ENCODE data around the gene TBC1D8.

Gene TBC1D8

DNA sequence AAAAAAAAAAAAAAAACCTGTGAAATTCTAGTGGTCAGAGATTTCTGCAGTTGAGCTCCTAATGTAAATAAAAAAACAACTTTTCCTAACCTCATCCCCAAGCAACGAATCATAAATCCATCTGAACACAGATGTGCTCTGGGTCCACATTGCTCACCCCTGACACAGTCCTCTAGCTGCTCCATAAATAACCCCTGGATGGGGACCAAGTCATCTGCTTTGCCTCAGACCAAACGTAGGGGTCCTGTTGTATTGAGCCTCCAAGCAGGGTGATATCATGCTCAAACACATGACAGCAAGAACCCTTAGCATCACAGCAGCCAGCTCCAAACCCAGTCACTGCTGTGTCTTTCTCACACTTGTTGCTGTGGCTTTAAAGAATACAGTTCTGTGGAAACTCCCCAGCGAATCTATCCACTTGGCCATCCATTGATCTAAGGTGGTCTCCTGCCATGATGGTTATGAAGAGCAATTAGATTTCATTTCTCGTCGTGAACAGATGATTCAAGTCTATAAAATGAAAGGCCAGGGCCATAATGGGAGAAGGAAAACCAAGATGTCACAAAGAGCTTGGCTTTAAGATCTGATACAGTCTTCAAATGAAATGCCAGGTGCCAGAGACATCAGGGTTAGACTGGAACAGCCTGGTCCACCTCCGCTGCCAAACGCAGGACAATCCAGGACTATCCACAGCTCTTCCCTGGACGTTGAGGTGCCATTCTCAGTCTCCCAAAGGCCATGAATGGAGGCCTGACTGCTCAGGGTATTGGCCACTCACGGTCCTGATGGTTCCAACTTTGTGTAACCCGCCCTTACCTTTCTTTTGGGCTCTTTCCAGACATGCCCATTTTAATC lies 39.0 kb downstream of the TBC1D8 start:
- DNase-seq (ENCODE audit: low spot score), result no peak

DNA sequence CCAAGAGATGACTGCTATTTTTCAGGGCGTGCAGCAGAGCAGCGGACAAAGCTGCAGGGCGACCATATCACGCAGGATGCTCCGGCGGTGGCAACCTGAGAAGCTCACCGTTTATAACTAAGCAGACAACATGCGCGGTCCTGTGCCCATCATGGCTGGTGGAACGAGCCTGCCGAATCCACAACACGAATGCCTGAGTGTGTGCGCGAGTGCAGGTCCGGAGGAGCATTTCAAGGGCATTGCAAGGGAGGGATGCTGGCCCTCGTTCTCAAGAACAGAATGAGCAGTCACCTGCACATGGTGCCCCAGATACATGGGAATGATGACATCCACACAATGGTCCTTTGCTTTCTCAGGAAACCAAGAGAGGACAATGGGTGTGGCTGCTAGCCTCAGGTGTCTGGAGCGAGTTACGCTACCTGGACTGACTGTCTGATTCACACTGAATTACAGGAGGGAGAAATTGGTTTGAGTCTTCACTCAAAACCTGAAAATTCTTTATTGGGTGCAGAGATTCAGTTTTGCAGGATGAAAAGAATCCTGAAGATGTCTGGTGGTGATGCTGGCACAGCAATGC lies 39.8 kb downstream of the TBC1D8 start:
- no peak for DNase-seq (ENCODE audit: low spot score)

DNA sequence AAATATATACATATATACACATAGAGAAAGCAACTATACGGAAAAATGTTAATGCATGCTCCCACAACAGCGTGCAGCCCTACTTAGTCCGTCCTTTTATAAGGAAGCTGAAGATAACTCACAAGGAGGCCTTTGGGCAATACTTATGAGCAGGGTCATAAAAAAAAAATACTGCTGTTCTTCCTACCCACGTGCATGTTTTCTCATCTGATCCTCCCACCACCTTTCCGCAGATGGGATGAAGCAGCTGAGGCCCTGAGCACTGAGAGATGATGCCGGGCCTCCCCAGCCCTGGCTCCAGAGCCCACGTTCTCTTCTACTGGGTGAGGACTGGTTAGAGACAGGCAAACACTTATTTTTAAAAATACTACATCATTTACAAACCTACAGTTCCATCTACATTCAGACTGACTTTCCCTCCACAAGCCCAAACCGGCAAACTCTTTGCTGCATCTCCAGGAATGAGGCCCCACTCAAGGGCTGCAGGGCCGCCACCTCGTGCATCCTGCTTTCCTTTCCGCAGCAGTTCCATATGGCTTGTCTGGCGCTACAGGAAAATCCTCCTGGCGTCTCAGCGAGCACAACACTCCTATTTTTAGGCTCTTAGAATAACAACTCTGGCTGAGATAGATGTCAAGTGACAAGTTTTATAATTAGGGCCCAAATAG lies 41.6 kb downstream of the TBC1D8 start:
- no peak for DNase-seq (ENCODE audit: low spot score)

DNA sequence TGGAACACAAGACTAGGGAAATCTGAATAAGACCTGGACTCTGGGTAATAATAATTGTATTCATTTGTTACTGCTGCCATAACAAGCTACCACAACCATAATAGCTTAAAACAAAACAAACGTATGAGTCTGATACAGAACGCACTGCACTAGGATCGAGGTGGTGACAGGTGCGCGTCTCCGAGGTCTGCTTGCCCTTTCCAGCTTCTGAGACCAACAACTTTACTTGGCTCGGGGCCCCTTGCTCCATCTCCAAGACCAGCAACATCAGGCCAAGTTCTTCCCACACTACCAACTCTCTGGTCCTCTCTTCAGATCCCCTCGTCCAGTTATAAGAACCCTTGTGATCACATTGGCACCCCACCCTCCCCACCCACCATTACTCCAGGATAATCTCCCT lies 42.8 kb downstream of the TBC1D8 start:
- no peak for DNase-seq (ENCODE audit: low spot score)

DNA sequence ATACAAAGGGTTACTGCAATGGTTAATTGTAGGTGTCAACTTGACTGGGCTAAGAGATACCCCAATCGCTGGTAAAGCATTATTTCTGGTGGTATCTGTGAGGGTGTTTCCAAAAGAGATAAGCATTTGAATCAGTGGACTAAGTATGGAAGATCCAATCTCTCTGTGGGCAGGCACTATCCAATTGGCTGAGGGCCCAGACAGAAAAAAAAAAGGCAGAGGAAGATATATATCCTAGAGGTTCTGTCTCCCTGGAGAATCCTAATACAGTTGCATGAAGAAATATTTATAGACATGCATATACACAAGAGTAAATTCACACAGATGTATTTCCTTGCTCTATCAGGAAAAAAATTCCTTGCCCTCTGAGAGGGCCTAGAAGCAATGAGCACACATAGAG lies 43.9 kb downstream of the TBC1D8 start:
- DNase-seq (ENCODE audit: low spot score), result no peak

DNA sequence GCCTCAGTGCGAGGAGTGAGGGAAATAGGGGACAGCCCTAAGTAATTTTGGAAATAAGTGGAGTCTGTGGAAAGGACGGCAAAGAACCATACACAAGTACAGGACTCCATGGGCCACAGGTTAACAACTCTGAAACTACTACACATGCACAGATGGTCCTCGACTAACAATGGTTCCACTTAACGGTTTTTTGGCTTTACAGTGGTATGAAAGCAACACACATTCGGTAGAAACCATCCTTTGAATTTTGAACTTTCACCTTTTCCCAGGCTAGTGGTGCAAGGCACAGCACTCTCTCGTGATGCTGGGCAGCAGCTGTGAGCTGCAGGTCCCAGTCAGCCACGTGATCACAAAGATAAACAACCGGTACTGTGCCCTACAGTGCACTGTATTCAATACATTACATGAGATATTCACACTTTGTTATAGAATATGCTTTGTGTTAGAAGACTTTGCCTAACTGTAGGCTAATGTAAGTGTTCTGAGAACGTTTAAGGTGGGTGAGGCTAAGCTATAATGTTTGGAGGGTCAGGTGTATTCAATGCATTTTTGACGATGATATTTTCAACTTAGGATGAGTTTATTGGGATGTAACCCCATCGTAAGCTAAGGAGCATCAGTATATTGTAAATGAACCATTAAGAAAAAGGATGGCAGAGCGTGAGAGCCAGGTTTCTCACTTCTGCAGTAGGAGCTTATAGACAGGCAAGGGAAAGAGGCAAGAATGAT lies 44.6 kb downstream of the TBC1D8 start:
- no peak for DNase-seq (ENCODE audit: low spot score)

DNA sequence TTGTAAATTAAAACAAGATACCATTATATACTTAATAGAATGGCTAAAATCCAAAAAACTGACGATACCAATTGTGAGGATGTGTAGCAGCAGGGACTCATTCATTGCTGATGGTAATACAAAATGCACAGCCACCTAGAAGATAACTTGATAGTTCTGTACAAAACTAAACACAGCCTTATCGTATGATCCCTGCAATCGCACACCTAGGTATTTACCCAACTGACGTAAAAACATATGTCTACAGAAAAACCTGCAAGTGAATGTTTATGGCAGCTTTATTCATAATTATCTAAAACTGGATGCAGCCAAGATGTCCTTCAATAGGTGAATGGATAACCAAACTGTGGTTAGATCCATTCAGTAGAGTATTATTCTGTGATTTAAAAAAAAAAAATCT lies 45.5 kb downstream of the TBC1D8 start:
- DNase-seq (ENCODE audit: low spot score), result no peak

DNA sequence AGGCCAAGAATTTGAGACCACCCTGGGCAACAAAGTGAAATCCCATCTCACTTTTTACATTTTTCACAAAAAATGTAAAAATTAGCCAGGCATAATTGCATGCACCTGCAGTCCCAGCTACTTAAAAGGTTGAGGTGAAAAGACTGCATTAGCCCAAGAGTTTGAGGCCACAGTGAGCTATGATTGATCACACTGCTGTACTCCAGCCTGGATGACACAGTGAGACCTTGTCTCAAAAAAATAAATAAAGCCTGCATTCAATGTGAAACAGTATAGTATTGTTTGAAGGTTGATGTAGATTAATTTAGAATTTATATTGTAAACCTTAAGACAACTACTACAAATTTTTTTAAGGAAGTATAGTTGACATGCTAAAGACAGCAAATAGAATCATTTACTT lies 53.5 kb downstream of the TBC1D8 start:
- no peak for DNase-seq (ENCODE audit: low spot score)

DNA sequence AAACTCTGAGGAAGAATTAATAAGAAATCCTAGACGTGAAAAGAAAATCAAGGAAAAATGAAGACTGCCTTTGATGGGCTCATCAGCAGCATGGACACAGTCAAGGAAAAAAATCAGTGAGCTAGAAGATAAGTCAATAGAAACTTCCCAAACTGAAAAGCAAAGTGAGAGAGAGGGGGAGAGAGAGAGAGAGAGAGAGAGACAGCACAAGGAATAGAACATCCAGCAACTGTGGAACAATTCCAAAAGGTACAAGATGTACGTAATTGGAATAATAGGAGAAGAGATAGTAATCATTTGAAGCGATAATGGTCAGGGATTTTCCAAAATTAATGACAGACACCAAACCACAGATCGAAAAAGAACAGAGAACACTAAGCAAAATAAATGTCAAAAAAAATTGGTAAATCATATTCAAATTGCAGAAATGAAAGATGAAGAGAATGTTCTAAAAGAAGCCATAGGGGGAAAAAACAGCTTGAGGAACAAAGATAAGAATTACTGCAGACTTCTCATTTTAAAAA lies 54.5 kb downstream of the TBC1D8 start:
- no peak for DNase-seq (ENCODE audit: low spot score)

DNA sequence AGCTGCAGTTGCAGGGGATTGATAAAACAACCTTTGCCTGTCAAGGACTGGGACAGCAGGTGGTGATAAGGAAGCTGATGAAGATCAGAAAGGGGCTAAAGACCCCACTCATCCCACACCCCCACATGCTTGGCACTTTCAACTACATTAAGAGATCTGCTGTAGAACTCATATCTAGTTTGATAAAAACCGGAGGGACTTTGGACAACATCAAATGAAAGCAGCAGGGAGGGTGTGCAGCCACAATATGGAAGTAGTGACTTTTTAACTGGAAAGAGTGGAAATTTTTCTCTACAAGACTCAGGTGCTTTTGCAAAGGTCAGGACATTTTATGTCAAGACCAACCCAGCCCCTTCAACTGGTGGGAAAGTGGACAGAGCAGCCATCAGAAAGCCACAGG lies 56.8 kb downstream of the TBC1D8 start:
- no peak for DNase-seq (ENCODE audit: low spot score)

DNA sequence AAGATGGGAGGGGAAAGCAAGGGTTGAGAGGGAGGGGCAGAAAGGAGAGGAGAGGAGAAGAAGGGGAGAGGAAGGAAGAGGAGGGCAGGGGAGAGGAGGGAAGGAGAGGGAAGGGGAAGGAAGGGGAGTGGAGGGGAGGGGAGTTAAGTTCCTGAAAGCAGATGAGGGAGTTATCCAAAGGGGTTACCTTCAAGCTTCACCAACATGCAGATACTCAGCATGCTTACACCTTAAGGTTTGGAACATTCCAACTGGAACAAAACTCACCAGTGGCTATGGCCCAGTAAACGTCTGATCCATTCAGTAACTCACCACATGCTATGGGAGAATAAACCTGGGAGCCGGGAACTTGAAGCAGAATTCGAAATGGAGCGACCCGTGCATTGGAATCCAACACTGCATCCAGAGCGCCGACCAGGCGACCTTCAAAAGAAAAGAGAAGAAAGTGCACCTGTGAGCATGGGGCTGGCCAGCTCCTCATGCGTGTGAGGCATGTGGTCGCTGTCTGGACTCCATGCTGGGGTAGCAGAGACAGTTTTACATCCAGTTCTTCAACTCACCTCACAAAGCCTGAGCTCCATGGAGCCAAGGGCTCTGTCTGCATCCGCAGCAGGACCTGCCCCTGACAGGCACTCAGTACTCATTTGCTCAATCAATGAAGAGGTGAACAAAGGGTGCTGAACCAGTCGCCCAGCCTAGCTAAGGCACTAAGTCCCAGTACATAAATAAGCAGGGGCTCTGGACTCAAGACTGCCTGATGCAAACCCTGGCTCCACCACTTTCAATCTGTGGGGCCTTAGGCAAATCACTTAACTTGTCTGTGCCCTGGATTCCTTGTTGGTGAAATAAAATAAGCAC lies 61.0 kb downstream of the TBC1D8 start:
- DNase-seq (ENCODE audit: low spot score), result no peak

DNA sequence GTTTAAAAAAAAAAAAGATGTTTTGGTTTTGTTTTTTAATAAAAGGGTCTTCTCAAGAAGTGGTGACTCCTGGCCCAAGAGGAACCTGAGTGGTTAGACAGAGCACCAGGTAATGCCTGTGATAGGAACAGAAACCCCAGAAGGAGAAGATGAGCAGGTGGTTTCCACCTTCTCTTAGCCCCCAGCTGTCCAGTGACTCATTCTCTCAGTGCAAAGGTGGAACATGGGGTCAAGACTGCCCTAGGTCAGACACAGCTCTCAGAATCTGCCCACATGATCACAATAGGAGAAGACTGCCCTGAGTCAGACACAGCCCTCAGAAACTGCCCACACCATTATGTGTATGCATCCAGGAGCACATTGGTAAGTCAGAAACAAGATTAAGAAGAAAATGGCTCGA lies 61.8 kb downstream of the TBC1D8 start:
- no peak for DNase-seq (ENCODE audit: low spot score)

DNA sequence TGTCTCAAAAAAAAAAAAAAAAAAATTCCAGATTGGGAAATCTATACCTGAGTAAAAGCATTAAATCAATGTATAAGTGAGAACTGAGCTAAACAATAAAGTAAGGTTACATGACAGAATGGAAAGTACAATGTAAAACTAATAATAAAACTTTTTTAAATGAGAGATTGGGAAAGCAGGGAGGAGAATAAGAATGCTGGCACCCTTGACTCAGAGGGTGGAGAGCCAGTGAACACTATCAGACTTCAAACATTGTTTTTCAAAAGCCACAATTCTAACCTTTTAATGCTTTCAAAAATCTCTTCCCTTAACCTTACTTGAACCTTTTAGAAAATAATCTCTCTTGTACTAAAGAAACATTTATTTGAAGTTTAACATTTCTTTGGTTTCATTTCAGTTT lies 63.5 kb downstream of the TBC1D8 start:
- DNase-seq (ENCODE audit: low spot score), result no peak

DNA sequence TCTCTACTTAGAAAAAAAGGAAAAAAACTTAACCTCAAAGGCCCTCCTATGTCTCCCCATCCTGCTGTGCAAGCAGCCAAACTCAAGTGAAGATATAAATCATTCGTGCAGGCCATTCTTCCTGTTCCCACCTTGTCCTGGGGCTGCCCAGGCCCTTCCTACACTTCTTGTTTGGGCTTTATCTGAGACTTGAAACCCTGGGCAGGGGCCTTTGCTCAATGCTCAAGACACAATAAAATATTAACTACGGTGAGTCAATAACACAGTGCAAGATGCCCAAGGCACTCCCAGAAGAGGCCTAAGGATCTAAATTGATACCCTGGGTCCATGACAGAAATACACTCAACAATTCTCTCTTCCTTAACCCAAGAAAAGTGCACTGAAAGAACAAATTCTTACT lies 67.6 kb downstream of the TBC1D8 start:
- DNase-seq (ENCODE audit: low spot score), result no peak

DNA sequence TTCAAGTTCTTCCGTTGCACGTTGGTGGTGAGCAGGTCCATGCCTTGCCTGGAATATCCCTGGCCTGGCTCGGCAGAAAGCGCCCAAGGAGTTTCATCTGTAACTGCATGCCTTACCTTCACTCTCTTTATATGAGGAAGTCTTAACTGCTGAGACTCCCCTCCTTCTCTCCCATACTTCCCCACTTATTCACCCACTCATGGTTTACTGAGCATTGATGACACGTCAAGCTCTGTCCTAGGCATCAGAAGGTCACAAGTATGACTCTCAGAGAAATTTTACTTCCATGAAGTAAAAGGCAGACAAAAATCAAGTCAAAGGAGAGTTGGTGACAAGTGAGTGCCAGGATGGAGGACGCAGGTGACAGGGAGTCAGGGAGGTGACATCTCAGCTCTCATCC lies 68.2 kb downstream of the TBC1D8 start:
- no peak for DNase-seq (ENCODE audit: low spot score)

DNA sequence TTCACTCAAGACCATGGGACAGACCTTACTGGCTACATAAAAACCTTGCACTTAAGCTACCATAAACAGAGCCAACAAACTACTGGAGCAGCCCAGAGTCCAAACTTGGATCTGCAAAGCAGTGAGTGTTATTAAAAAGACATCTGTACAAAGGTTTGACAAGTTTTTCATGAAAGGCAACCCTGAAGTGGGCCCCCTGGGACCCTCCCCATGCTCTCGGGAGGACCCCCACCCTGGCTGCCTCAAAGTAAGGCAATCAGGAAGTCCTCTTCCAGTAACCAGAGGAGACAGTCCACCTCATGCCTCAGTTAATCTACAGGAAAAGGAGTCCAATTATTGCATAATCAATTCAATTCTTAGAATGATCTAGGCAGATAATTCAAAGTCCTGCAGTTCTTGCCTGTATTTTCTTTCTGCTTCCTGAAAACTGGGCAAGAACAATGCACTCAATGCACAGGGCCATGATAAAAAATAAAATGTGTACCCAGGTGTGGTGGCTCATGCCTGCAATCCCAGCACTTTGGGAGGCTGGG lies 69.7 kb downstream of the TBC1D8 start:
- DNase-seq (ENCODE audit: low spot score), result no peak

DNA sequence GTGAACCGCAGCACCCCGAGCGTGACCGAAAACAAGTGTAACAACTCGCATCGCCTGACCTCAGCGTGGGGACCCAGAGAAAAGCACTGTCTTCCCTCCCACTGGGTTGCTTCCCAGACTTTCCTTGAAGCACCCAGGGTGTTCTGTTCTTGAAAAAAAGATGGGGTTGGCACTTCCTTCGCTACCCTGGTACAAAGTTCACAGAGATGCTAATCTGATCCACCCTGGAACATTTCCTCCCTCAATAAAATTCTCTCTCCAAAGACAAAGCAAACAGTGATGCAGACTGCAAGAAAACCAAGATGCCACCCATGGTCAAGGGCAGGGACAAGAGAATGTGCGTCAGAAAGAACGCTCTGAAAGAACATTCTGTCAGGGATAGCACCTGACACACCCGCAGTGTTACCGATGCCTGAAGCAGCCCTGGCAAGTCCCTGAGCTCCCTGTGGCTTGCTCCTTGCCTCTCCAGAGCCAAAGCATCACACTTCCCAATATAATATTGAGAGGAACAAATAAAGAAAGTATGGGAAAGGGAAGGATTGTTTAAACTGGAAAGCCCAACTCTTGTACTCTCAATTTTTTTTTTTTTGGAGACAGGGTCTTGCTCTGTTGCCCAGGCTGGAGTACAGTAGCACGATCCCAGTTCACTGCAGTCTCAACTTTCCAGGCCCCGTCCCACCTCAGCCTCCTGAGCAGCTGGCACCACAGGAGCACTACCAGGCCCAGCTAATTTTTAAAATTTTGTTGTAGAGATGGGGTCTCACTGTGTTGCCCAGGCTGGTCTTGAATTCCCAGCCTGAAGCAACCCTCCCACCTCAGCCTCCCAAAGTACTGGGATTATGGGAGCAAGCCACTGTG lies 70.7 kb downstream of the TBC1D8 start:
- no peak for DNase-seq (ENCODE audit: low spot score)

DNA sequence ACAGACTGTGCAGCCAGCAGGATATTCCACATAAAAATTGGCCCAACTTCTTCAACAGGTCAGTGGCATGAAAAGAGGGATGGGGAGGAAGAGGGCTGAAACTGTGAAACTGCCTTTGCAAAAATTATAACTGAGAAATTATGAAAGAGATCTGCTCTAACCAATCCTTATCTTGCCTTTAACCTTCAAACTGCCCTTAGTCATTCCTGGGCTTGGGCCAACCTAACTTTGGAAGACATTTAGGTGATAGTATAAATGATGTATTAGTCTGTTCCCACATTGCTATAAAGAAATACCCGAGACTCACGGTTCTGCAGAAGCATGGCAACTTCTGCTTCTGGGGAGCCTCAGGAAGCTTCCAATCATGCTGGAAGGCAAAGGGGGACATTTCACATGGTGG lies 74.6 kb downstream of the TBC1D8 start:
- DNase-seq (ENCODE audit: low spot score), result no peak

DNA sequence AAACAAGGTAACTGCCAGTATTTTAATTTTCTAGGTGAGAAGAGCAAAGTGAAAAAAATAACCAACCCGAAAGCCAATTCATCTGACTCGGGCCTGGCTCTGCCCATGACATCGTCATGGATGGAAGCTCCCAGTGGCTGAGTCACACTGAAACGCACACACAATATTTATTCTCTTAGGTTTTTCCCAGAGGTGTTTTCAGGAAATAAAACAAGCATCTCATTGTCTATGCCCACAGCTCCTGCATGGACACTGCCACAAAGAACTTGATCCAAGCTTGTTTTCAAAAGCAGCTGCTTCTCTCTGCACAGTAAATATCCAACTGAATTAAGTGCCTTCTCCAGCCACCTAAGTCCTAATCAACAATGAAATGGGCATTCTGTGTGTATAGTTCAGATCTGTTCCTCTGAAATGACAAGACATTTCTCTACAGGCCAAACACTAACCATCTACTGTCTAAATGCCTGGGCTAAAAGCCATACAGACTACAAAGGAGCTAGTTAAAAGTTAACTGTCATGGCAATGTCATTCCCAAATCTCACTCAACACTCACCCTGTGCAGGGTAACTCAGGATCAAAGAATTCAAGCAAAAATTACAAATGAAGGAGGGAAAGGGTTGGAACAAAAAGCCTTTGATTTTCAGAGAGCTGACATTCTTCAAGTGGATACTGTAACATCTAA lies 86.2 kb downstream of the TBC1D8 start:
- DNase-seq (ENCODE audit: low spot score), result no peak

DNA sequence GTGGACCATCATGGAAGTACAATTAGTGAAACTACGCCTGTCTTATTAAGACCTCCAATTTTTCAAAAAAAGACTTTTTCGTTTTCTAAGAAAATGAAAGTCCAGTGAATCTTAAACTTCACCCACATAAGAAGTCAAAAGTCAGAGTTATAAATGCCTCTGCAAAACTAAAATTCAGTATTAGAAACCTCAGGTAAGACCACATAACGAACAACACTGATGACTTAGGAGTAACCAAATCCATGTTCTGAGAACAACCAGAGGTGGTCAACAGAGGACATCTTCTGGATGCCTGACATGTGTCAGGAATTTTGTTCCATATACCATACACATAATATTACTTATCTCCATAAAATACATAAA lies 86.7 kb downstream of the TBC1D8 start:
- DNase-seq (ENCODE audit: low spot score), result no peak

All from germinal center (tissue), 1 donor.